HEK293 (cell line): ENCODE results near the gene IGSF10.
A peak's percentile ranks its signal among the peaks of the same experiment; 100 is the strongest.

Source experiments
- CTCF ChIP-seq: fragments of 450-650 bp; formaldehyde crosslinking; IDR thresholded peaks from 2 replicates; pipeline ENCODE4 v1.5.1; 2016; ENCODE audit warnings: missing biosample characterization, missing genetic modification characterization
- GLIS1 ChIP-seq: fragments of 450-650 bp; formaldehyde crosslinking; IDR thresholded peaks from 2 replicates; pipeline ENCODE4 v1.5.1; 2016; ENCODE audit warnings: missing biosample characterization, missing genetic modification characterization
- GLIS2 ChIP-seq: fragments of 450-650 bp; formaldehyde crosslinking; IDR thresholded peaks from 2 replicates; pipeline ENCODE4 v1.5.1; 2016; ENCODE audit warnings: missing biosample characterization, missing genetic modification characterization
- KLF1 ChIP-seq: fragments of 450-650 bp; formaldehyde crosslinking; IDR thresholded peaks from 2 replicates; pipeline ENCODE4 v1.5.1; 2016; ENCODE audit warnings: missing biosample characterization, missing genetic modification characterization
- RBAK ChIP-seq: fragments of 450-650 bp; formaldehyde crosslinking; IDR thresholded peaks from 2 replicates; pipeline ENCODE4 v1.5.1; 2016; ENCODE audit warnings: missing biosample characterization, missing genetic modification characterization
- REPIN1 ChIP-seq: fragments of 450-650 bp; formaldehyde crosslinking; IDR thresholded peaks from 2 replicates; pipeline ENCODE4 v1.5.1; 2017; ENCODE audit warnings: missing biosample characterization, missing genetic modification characterization, low read depth
- ZBTB6 ChIP-seq: fragments of 450-650 bp; formaldehyde crosslinking; IDR thresholded peaks from 2 replicates; pipeline ENCODE4 v1.5.1; 2017; ENCODE audit warnings: missing biosample characterization, missing genetic modification characterization
- ZFHX2 ChIP-seq: fragments of 450-650 bp; formaldehyde crosslinking; conservative IDR thresholded peaks from 2 replicates; pipeline ENCODE4 v1.5.1; 2016; ENCODE audit warnings: missing biosample characterization, missing genetic modification characterization
- ZNF174 ChIP-seq: fragments of 450-650 bp; formaldehyde crosslinking; IDR thresholded peaks from 2 replicates; pipeline ENCODE4 v1.5.0; 2017; ENCODE audit warnings: missing biosample characterization, mild to moderate bottlenecking, missing genetic modification characterization
- ZNF18 ChIP-seq: fragments of 450-650 bp; formaldehyde crosslinking; IDR thresholded peaks from 2 replicates; pipeline ENCODE4 v1.5.1; 2016; ENCODE audit warnings: missing biosample characterization, missing genetic modification characterization
- ZNF211 ChIP-seq: fragments of 450-650 bp; formaldehyde crosslinking; IDR thresholded peaks from 2 replicates; pipeline ENCODE4 v1.5.1; 2016; ENCODE audit warnings: low read depth, missing biosample characterization, missing genetic modification characterization
- ZNF274 ChIP-seq, 2 experiments: fragments of 200-500 bp in 1 of 2; fragments of 450-650 bp in 1 of 2; sonication (Bioruptor generic) in 1 of 2; formaldehyde crosslinking in 1 of 2; IDR thresholded peaks; 2 replicates each; pipeline versions ENCODE4 v1.5.1 to v1.6.1; 2014 to 2016; ENCODE audit warnings: borderline replicate concordance in 1 of 2, inconsistent platforms in 1 of 2, low read length in 1 of 2, missing biosample characterization in 1 of 2, missing genetic modification characterization in 1 of 2
- ZNF292 ChIP-seq: fragments of 450-650 bp; formaldehyde crosslinking; IDR thresholded peaks from 2 replicates; pipeline ENCODE4 v1.5.1; 2016; ENCODE audit warnings: low read depth, missing biosample characterization, missing genetic modification characterization, borderline replicate concordance
- ZNF354C ChIP-seq: fragments of 450-650 bp; formaldehyde crosslinking; IDR thresholded peaks from 2 replicates; pipeline ENCODE4 v1.5.1; 2016; ENCODE audit warnings: missing biosample characterization, missing genetic modification characterization, low read depth, borderline replicate concordance
- ZNF510 ChIP-seq: fragments of 450-650 bp; formaldehyde crosslinking; IDR thresholded peaks from 2 replicates; pipeline ENCODE4 v1.5.1; 2018; ENCODE audit warnings: mild to moderate bottlenecking, missing genetic modification characterization, missing biosample characterization; ENCODE audit not compliant: insufficient replicate concordance
- ZNF514 ChIP-seq: fragments of 450-650 bp; formaldehyde crosslinking; IDR thresholded peaks from 2 replicates; pipeline ENCODE4 v1.5.1; 2016; ENCODE audit warnings: missing biosample characterization, missing genetic modification characterization
- ZNF530 ChIP-seq: fragments of 450-650 bp; formaldehyde crosslinking; IDR thresholded peaks from 2 replicates; pipeline ENCODE4 v1.5.1; 2016; ENCODE audit warnings: low read depth, missing biosample characterization, missing genetic modification characterization
- ZNF555 ChIP-seq: fragments of 450-650 bp; formaldehyde crosslinking; conservative IDR thresholded peaks from 2 replicates; pipeline ENCODE4 v1.5.1; 2017; ENCODE audit warnings: missing biosample characterization, mild to moderate bottlenecking, missing genetic modification characterization, inconsistent platforms
- ZNF560 ChIP-seq: fragments of 450-650 bp; formaldehyde crosslinking; IDR thresholded peaks from 2 replicates; pipeline ENCODE4 v1.5.1; 2017; ENCODE audit warnings: missing biosample characterization, missing genetic modification characterization, borderline replicate concordance
- ZNF580 ChIP-seq: fragments of 450-650 bp; formaldehyde crosslinking; IDR thresholded peaks from 2 replicates; pipeline ENCODE4 v1.5.1; 2016; ENCODE audit warnings: missing biosample characterization, missing genetic modification characterization
- ZNF658 ChIP-seq: fragments of 450-650 bp; formaldehyde crosslinking; IDR thresholded peaks from 2 replicates; pipeline ENCODE4; 2016; ENCODE audit warnings: missing biosample characterization, missing genetic modification characterization
- ZNF776 ChIP-seq: fragments of 450-650 bp; formaldehyde crosslinking; IDR thresholded peaks from 2 replicates; pipeline ENCODE4 v1.5.0; 2017; ENCODE audit warnings: missing biosample characterization, missing genetic modification characterization, borderline replicate concordance
- ZSCAN23 ChIP-seq: fragments of 450-650 bp; formaldehyde crosslinking; IDR thresholded peaks from 2 replicates; pipeline ENCODE4 v1.5.1; 2016; ENCODE audit warnings: missing biosample characterization, missing genetic modification characterization
- TF ChIP-seq, protein P1 (sequence below): fragments of 450-650 bp; formaldehyde crosslinking; IDR thresholded peaks from 2 replicates; pipeline ENCODE4 v1.5.1; 2017; ENCODE audit warnings: missing biosample characterization, missing genetic modification characterization
- TF ChIP-seq, protein P2 (sequence below): fragments of 450-650 bp; formaldehyde crosslinking; IDR thresholded peaks from 2 replicates; pipeline ENCODE4 v1.5.1; 2017; ENCODE audit warnings: missing biosample characterization, missing genetic modification characterization
- TF ChIP-seq, protein P3 (sequence below): IDR thresholded peaks from 2 replicates; pipeline ENCODE4 v1.6.1; 2011; ENCODE audit warnings: mild to moderate bottlenecking, low read depth, low read length, borderline replicate concordance
- TF ChIP-seq, protein P4 (sequence below): fragments of 450-650 bp; IDR thresholded peaks from 2 replicates; pipeline ENCODE4 v1.5.1; 2018; ENCODE audit warnings: missing biosample characterization, missing genetic modification characterization

Gene IGSF10

DNA sequence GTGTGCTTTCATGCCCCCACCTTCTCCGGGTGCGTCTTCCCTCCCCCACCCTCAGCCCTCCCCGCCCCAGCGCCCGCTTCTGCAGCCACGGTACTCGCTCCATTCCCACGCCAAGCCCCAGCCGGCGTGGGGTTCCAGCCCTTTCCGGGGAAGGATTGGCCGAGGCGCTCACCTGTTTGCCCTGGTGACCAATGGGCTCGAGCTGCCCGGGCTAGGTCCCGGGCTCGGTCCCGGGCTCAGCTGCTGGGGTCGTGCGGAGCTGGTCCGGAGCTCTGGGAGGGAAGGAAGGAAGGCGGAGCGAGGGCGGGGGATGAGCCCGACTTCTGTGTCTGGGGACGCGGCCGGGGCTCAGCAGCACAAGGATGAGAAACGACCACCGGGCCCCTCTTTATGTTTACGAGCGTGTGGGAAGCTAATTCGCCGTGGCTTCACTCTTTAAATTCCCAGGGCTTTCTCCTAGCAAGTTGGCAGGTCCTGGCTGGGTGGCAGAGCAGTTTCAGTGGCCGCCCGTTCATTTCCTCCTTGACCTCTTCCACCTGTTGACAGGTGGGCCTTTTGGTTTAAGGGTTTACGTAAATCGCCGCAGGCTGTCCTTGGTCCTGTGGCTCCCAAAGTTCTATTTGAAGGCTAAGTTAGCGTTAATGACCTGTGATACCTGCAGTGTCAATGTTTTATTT, at the start of gene IGSF10 (continued):
- TF ChIP-seq ZNF580 (tag by site-specific recombination) (no peak), ZNF211 (tag by site-specific recombination) (no peak), ZNF560 (no peak), ZNF658 (tag by site-specific recombination) (no peak), REPIN1 (tag by site-specific recombination) (no peak), ZSCAN23 (tag by site-specific recombination) (no peak), CTCF (tag by site-specific recombination) (no peak), ZNF555 (tag by site-specific recombination) (no peak), ZNF274 (IDR thresholded peaks at IDR 0.05; ENCODE audit: low read length) (no peak), ZNF274 (tag by site-specific recombination; IDR thresholded peaks at IDR 0.05; ENCODE audit: borderline replicate concordance) (no peak), GLIS2 (tag by site-specific recombination) (peak; percentile 46; the same call in 1 of the 2 replicates), ZNF530 (tag by site-specific recombination) (no peak), ZNF292 (tag by site-specific recombination) (no peak), ZNF174 (no peak), ZNF354C (tag by site-specific recombination) (no peak), KLF1 (tag by site-specific recombination) (no peak), RBAK (no peak), GLIS1 (0 out of 2 replicates have a peak, but pooled peaks have one; percentile 7), ZFHX2 (tag by site-specific recombination) (peak; percentile 35; the same call in 1 of the 2 replicates), ZNF18 (tag by site-specific recombination) (no peak), ZNF514 (tag by site-specific recombination) (no peak), ZNF510 (tag by site-specific recombination) (no peak), ZNF776 (tag by site-specific recombination) (no peak), ZBTB6 (tag by site-specific recombination) (no peak)
- TF ChIP-seq, protein P1, sequence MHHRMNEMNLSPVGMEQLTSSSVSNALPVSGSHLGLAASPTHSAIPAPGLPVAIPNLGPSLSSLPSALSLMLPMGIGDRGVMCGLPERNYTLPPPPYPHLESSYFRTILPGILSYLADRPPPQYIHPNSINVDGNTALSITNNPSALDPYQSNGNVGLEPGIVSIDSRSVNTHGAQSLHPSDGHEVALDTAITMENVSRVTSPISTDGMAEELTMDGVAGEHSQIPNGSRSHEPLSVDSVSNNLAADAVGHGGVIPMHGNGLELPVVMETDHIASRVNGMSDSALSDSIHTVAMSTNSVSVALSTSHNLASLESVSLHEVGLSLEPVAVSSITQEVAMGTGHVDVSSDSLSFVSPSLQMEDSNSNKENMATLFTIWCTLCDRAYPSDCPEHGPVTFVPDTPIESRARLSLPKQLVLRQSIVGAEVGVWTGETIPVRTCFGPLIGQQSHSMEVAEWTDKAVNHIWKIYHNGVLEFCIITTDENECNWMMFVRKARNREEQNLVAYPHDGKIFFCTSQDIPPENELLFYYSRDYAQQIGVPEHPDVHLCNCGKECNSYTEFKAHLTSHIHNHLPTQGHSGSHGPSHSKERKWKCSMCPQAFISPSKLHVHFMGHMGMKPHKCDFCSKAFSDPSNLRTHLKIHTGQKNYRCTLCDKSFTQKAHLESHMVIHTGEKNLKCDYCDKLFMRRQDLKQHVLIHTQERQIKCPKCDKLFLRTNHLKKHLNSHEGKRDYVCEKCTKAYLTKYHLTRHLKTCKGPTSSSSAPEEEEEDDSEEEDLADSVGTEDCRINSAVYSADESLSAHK (tag by site-specific recombination), result no peak
- TF ChIP-seq, protein P2, sequence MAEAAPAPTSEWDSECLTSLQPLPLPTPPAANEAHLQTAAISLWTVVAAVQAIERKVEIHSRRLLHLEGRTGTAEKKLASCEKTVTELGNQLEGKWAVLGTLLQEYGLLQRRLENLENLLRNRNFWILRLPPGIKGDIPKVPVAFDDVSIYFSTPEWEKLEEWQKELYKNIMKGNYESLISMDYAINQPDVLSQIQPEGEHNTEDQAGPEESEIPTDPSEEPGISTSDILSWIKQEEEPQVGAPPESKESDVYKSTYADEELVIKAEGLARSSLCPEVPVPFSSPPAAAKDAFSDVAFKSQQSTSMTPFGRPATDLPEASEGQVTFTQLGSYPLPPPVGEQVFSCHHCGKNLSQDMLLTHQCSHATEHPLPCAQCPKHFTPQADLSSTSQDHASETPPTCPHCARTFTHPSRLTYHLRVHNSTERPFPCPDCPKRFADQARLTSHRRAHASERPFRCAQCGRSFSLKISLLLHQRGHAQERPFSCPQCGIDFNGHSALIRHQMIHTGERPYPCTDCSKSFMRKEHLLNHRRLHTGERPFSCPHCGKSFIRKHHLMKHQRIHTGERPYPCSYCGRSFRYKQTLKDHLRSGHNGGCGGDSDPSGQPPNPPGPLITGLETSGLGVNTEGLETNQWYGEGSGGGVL (tag by site-specific recombination), result peak; percentile 59
- TF ChIP-seq, protein P3, sequence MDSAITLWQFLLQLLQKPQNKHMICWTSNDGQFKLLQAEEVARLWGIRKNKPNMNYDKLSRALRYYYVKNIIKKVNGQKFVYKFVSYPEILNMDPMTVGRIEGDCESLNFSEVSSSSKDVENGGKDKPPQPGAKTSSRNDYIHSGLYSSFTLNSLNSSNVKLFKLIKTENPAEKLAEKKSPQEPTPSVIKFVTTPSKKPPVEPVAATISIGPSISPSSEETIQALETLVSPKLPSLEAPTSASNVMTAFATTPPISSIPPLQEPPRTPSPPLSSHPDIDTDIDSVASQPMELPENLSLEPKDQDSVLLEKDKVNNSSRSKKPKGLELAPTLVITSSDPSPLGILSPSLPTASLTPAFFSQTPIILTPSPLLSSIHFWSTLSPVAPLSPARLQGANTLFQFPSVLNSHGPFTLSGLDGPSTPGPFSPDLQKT, result no peak
- TF ChIP-seq, protein P4, sequence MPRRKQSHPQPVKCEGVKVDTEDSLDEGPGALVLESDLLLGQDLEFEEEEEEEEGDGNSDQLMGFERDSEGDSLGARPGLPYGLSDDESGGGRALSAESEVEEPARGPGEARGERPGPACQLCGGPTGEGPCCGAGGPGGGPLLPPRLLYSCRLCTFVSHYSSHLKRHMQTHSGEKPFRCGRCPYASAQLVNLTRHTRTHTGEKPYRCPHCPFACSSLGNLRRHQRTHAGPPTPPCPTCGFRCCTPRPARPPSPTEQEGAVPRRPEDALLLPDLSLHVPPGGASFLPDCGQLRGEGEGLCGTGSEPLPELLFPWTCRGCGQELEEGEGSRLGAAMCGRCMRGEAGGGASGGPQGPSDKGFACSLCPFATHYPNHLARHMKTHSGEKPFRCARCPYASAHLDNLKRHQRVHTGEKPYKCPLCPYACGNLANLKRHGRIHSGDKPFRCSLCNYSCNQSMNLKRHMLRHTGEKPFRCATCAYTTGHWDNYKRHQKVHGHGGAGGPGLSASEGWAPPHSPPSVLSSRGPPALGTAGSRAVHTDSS (tag by site-specific recombination), result no peak
